Calu3 (cell line): ENCODE results near the gene MAN1C1. TPM values are rescaled to one million over a fixed set of nuclear protein-coding genes. Genes with fewer than 3 reads are reported as not detected.

Source experiments
- BruUV-seq: library from RNA; stranded (reverse); fragments of 400-500 nt; replicated peaks from 2 replicates; lab custom pipeline; 2021; lab: Mats Ljungman, UMichigan
- CTCF ChIA-PET: fragments of 300-600 bp; sonication (Branson Sonifier 250); formaldehyde crosslinking; loops from one replicate; lab custom pipeline; 2022; ENCODE audit warnings: antibody characterized with exemption; lab: Charles Lee
- DNase-seq: peaks from one replicate; pipeline ENCODE4 v3.0.0; 2022
- H3K27ac Mint-ChIP-seq: one replicate; pipeline ENCODE4 v1.8.0; 2022; ENCODE audit warnings: mixed read lengths; ENCODE audit not compliant: unreplicated experiment
- H3K27me3 Mint-ChIP-seq: one replicate; pipeline ENCODE4 v1.8.0; 2022; ENCODE audit warnings: mixed read lengths; ENCODE audit not compliant: unreplicated experiment
- H3K36me3 Mint-ChIP-seq: one replicate; pipeline ENCODE4 v1.8.0; 2022; ENCODE audit warnings: mild to moderate bottlenecking, moderate library complexity, mixed read lengths; ENCODE audit not compliant: insufficient read depth, unreplicated experiment
- H3K4me1 Mint-ChIP-seq: one replicate; pipeline ENCODE4 v1.8.0; 2022; ENCODE audit warnings: mild to moderate bottlenecking, low read depth, mixed read lengths; ENCODE audit not compliant: unreplicated experiment
- H3K4me3 Mint-ChIP-seq: one replicate; pipeline ENCODE4 v1.8.0; 2022; ENCODE audit warnings: mild to moderate bottlenecking, low read depth, moderate library complexity, mixed read lengths; ENCODE audit not compliant: unreplicated experiment
- H3K9me3 Mint-ChIP-seq: one replicate; pipeline ENCODE4 v1.8.0; 2022; ENCODE audit warnings: low read depth, mixed read lengths; ENCODE audit not compliant: unreplicated experiment
- CTCF ChIP-seq: fragments of 200-600 bp; IDR thresholded peaks from one replicate; pipeline ENCODE4 v1.8.0; 2022; ENCODE audit warnings: antibody characterized with exemption; ENCODE audit not compliant: unreplicated experiment
- intact Hi-C: fragments of 100-400 bp; cut with micrococcal nuclease; formaldehyde crosslinking; loops from one replicate; pipeline ENCODE4 v1.10.0; 2022; ENCODE audit not compliant: unreplicated experiment
- total RNA-seq: library from RNA; stranded (reverse); gene quantifications from 2 replicates; pipeline ENCODE4 v1.2.3, GENCODE V29; 2022

MAN1C1 gene
- total RNA-seq, 1 experiment from 2014 or later = 0.14 TPM

- TF ChIP-seq CTCF = no peak
- CTCF ChIA-PET = interaction anchor here (0.6 to 1.4 kb wide), 2 partner anchors 15 to 17 kb away, joined by 3 read pairs; no protein-coding TSS in a partner anchor
- Mint-ChIP-seq H3K4me3 (no peak overlapping the region), H3K27me3 (peaks cover 26% of the 10 kb centered on the region), H3K36me3 (no peaks in the 10 kb centered on the region), H3K27ac (no peak overlapping the region), H3K4me1 (peaks cover 33% of the 10 kb centered on the region), H3K9me3 (no peaks in the 10 kb centered on the region)
- peak; percentile 11 for DNase-seq
- intact Hi-C loops = no loop called here
- no TSS peak for BruUV-seq
These were observed 158.6 kb downstream of the MAN1C1 start for GRCh38 chr1:25774921-25775771.

GRCh38 chr1:25779388-25779787, 162.8 kb downstream of the MAN1C1 start:
- Mint-ChIP-seq H3K27me3 (peaks cover 5% of the 10 kb centered on the region), H3K4me3 (no peak overlapping the region), H3K27ac (no peak overlapping the region), H3K9me3 (no peaks in the 10 kb centered on the region), H3K4me1 (peaks cover 10% of the 10 kb centered on the region), H3K36me3 (no peaks in the 10 kb centered on the region)
- CTCF ChIA-PET = interaction anchor here (1.1 kb wide), 1 partner anchor 21 kb away, joined by 3 read pairs; no protein-coding TSS in a partner anchor
- intact Hi-C loops = no loop called here
- DNase-seq = no peak
- BruUV-seq = no TSS peak
- TF ChIP-seq CTCF = no peak

- no peak for TF ChIP-seq CTCF
- no TSS peak for BruUV-seq
- CTCF ChIA-PET = no interaction called here
- no peaks in the 10 kb centered on the region for H3K36me3 Mint-ChIP-seq
- no peak for DNase-seq
- peaks cover 10% of the 10 kb centered on the region for H3K27me3 Mint-ChIP-seq
- H3K4me3 Mint-ChIP-seq = no peak overlapping the region
- no peak overlapping the region for H3K27ac Mint-ChIP-seq
- intact Hi-C loops = no loop called here
- no peaks in the 10 kb centered on the region for H3K9me3 Mint-ChIP-seq
- peaks cover 8% of the 10 kb centered on the region for H3K4me1 Mint-ChIP-seq
These were observed 163.3 kb downstream of the MAN1C1 start for GRCh38 chr1:25779894-25780293.

GRCh38 chr1:25780318-25781129, 163.9 kb downstream of the MAN1C1 start:
- Mint-ChIP-seq H3K9me3 (no peaks in the 10 kb centered on the region), H3K4me1 (peaks cover 1% of the 10 kb centered on the region), H3K27ac (no peak overlapping the region), H3K4me3 (no peak overlapping the region), H3K36me3 (no peaks in the 10 kb centered on the region), H3K27me3 (peaks cover 13% of the 10 kb centered on the region)
- BruUV-seq = no TSS peak
- CTCF ChIA-PET = no interaction called here
- no peak for DNase-seq
- no peak for TF ChIP-seq CTCF
- intact Hi-C loops = no loop called here
